Heart left ventricle (tissue), 13 donors: ENCODE results near the gene PLEKHA6.

Source experiments
- CTCF ChIP-seq, 12 donors: fragments of 200-600 bp; sonication (generic) in 4 of 12; IDR thresholded peaks; one replicate each; pipeline versions ENCODE4 v1.5.0 to v1.8.0; 2018 to 2022; ENCODE audit warnings: antibody characterized with exemption in 12 of 12, mild to moderate bottlenecking in 5 of 12
- POLR2A ChIP-seq, 2 donors: fragments of 450-650 bp; IDR thresholded peaks; one replicate each; pipeline ENCODE4 v1.6.1; 2017; ENCODE audit warnings: antibody characterized with exemption in 2 of 2, mild to moderate bottlenecking in 2 of 2, moderate library complexity in 2 of 2
- donor health status: ischemic (EF 13 %, LVEDD 7.1; RV severe dilation, severe dysfunction).
- donor health status: DM: no; HTN: yes; CAD: no.
- donor health status: DM: no; HTN: no; CAD: no.
- donor health status: ischemic (EF 25% LVEDD 6.9; RV normal size, moderate dysfunction).
- donor health status: ischemic (EF 25% LVEDD 5.7; RV mildly dilated, moderate dysfunction).
- donor health status: ischemic (EF 35%, LVEDD 5.7; RV mildly dilated, moderate dysfunction).
- donor health status: nonischemic (EF 11% LVEDD 7.7; RV severe dilation, severe dysfunction).
- donor health status: DM: yes; HTN: yes; CAD: no.
- donor health status: PGD.
- donor health status: ischemic (EF 29% LVEDD 5.4; RV normal size, mild dysfunction).
- donor health status: nonischemic (EF 23%, LVEDD 6.1; RV moderate dilation, normal function).

GRCh38 chr1:204348242-204348641 is 11.5 kb downstream of the PLEKHA6 start:
- TF ChIP-seq CTCF (IDR thresholded peaks at IDR 0.05) (no peak), POLR2A (IDR thresholded peaks at IDR 0.05) (no peak)
